K562 (cell line): ENCODE data around the gene ZNF665. TPM values are rescaled to one million over a fixed set of nuclear protein-coding genes. Genes with fewer than 3 reads are reported as not detected.

Source experiments
- ARHGAP35 ChIP-seq: fragments of 450-650 bp; IDR thresholded peaks from 2 replicates; pipeline ENCODE4 v1.6.1; 2018; ENCODE audit not compliant: partially characterized antibody
- BACH1 ChIP-seq: fragments of 200-800 bp; sonication (Bioruptor generic); IDR thresholded peaks from 2 replicates; pipeline ENCODE4 v1.6.1; 2016; ENCODE audit warnings: missing genetic modification characterization, missing compliant biosample characterization
- CCAR2 ChIP-seq: fragments of 200-400 bp; formaldehyde crosslinking; IDR thresholded peaks from 2 replicates; pipeline ENCODE4 v1.6.1; 2017; ENCODE audit warnings: mild to moderate bottlenecking, low read depth, low read length
- DEAF1 ChIP-seq: fragments of 450-650 bp; formaldehyde crosslinking; IDR thresholded peaks from 2 replicates; pipeline ENCODE4 v1.4.0; 2020; ENCODE audit warnings: mild to moderate bottlenecking, moderate library complexity
- ELF1 ChIP-seq: fragments of 200-800 bp; sonication (Bioruptor generic); IDR thresholded peaks from 2 replicates; pipeline ENCODE4 v1.6.1; 2016; ENCODE audit warnings: missing genetic modification characterization, missing compliant biosample characterization
- ETS1 ChIP-seq: conservative IDR thresholded peaks from 2 replicates; pipeline ENCODE4 v1.6.1; 2011; ENCODE audit warnings: low read depth, mild to moderate bottlenecking, low read length; ENCODE audit not compliant: control insufficient read depth
- HIVEP1 ChIP-seq: fragments of 250-450 bp; sonication (Bioruptor Pico); IDR thresholded peaks from 2 replicates; pipeline ENCODE4 v1.4.0; 2020; ENCODE audit warnings: mild to moderate bottlenecking
- HNRNPUL1 ChIP-seq: fragments of 200-400 bp; formaldehyde crosslinking; IDR thresholded peaks from 2 replicates; pipeline ENCODE4 v1.6.1; 2017; ENCODE audit warnings: low read length
- KLF16 ChIP-seq: IDR thresholded peaks from 2 replicates; pipeline ENCODE4 v1.6.1; 2016; ENCODE audit warnings: antibody characterized with exemption
- L3MBTL2 ChIP-seq: fragments of 450-650 bp; IDR thresholded peaks from 2 replicates; pipeline ENCODE4 v1.6.1; 2016; ENCODE audit warnings: mild to moderate bottlenecking, moderate library complexity
- MYBL2 ChIP-seq, 2 experiments: fragments of 450-650 bp in 1 of 2; sonication (generic) in 1 of 2; formaldehyde crosslinking in 1 of 2; IDR thresholded peaks; 2 replicates each; pipeline versions ENCODE4 v1.6.1 to v1.8.1; 2017 to 2022; ENCODE audit warnings: borderline replicate concordance in 1 of 2, inconsistent platforms in 1 of 2, low read depth in 1 of 2, mild to moderate bottlenecking in 1 of 2, missing genetic modification reagents in 1 of 2, moderate library complexity in 1 of 2
- PRPF4 ChIP-seq: fragments of 200-400 bp; formaldehyde crosslinking; IDR thresholded peaks from one replicate; pipeline ENCODE4 v1.6.1; 2017; ENCODE audit warnings: low read length, low read depth, mild to moderate bottlenecking; ENCODE audit not compliant: insufficient read depth, poor library complexity, severe bottlenecking
- RBBP5 ChIP-seq: fragments of 200-600 bp; sonication (generic); IDR thresholded peaks from 2 replicates; pipeline ENCODE4 v1.6.1; 2012; ENCODE audit warnings: borderline replicate concordance, mild to moderate bottlenecking, low read length, control low read depth, inconsistent platforms; ENCODE audit not compliant: insufficient read depth, poor library complexity, severe bottlenecking
- RBM14 ChIP-seq: fragments of 200-400 bp; formaldehyde crosslinking; IDR thresholded peaks from 2 replicates; pipeline ENCODE4 v1.6.1; 2018; ENCODE audit warnings: low read depth, mild to moderate bottlenecking, low read length, moderate library complexity, borderline replicate concordance; ENCODE audit not compliant: insufficient read depth
- SOX6 ChIP-seq: fragments of 450-650 bp; IDR thresholded peaks from 2 replicates; pipeline ENCODE4 v1.6.1; 2014; ENCODE audit warnings: mild to moderate bottlenecking
- SRSF1 ChIP-seq: fragments of 200-400 bp; formaldehyde crosslinking; IDR thresholded peaks from 2 replicates; pipeline ENCODE4 v1.6.1; 2017; ENCODE audit warnings: mild to moderate bottlenecking, low read depth, low read length, moderate library complexity
- SRSF9 ChIP-seq: fragments of 200-400 bp; formaldehyde crosslinking; IDR thresholded peaks from 2 replicates; pipeline ENCODE4 v1.6.1; 2017; ENCODE audit warnings: low read depth, low read length, borderline replicate concordance
- TFAP4 ChIP-seq: sonication (generic); formaldehyde crosslinking; IDR thresholded peaks from 2 replicates; pipeline ENCODE4 v1.8.0; 2022; ENCODE audit warnings: missing genetic modification reagents, mild to moderate bottlenecking, moderate library complexity, borderline replicate concordance
- ZNF277 ChIP-seq: fragments of 250-450 bp; sonication (Bioruptor Pico); IDR thresholded peaks from 2 replicates; pipeline ENCODE4 v1.8.0; 2022; ENCODE audit warnings: inconsistent platforms, mild to moderate bottlenecking, moderate library complexity, borderline replicate concordance
- ZNF280B ChIP-seq: fragments of 250-450 bp; sonication (Bioruptor Pico); IDR thresholded peaks from 2 replicates; pipeline ENCODE4 v1.5.1; 2021; ENCODE audit warnings: mild to moderate bottlenecking
- ZNF695 ChIP-seq: fragments of 450-650 bp; formaldehyde crosslinking; IDR thresholded peaks from 2 replicates; pipeline ENCODE4 v1.4.0; 2020; ENCODE audit warnings: mild to moderate bottlenecking, moderate library complexity
- polyA plus RNA-seq, 8 experiments: library from polyadenylated mRNA; depleted of rRNA in 4 of 8; stranded (reverse) in 5 of 8; unstranded in 3 of 8; fragments of >200 nt; fragmentation: Nextera tagmentation in 2 of 8; fragmentation: Illumina TruSeq in 1 of 8; extraction: Ambion mirVana in 2 of 8; extraction: Trizol in 1 of 8; gene quantifications; 2 replicates each; pipeline versions ENCODE4 v1.2.1 to v1.2.3, GENCODE V29; 2011 to 2014; ENCODE audit warnings: inconsistent platforms in 1 of 8, missing spikeins in 1 of 8
- total RNA-seq, 7 experiments: library from RNA; depleted of rRNA in 6 of 7; stranded (reverse); fragments of >200 nt in 6 of 7; fragmentation: Illumina TruSeq in 2 of 7; extraction: Trizol in 2 of 7; gene quantifications; 2 replicates each; pipeline versions ENCODE4 v1.2.1 to v1.2.3, GENCODE V29; 2011 to 2021; ENCODE audit warnings: low replicate concordance in 1 of 7

The ZNF665 gene
- total and polyA plus RNA-seq, 9 of the 15 experiments (the other 6 are each of a cell fraction or from before 2014, with no cell fraction given), result 1.9 to 7.6 (median 2.8) TPM

- TF ChIP-seq DEAF1 (CRISPR knock-in tag), result no peak
- TF ChIP-seq ZNF695 (CRISPR knock-in tag), result no peak
- TF ChIP-seq CCAR2, result no peak
- 0 out of 2 replicates have a peak, but pooled peaks have one; percentile 41 for TF ChIP-seq TFAP4 (CRISPR knock-in tag)
- no peak for TF ChIP-seq RBM14
- no peak for TF ChIP-seq ZNF277 (CRISPR knock-in tag)
- TF ChIP-seq RBBP5, result peak; percentile 51
- TF ChIP-seq ZNF280B (CRISPR knock-in tag), result no peak
- TF ChIP-seq KLF16, result no peak
- TF ChIP-seq ELF1, result no peak
- no peak for TF ChIP-seq ARHGAP35
- no peak for TF ChIP-seq ETS1
- TF ChIP-seq BACH1 (tag), result no peak
- TF ChIP-seq PRPF4, result no peak
- no peak for TF ChIP-seq SRSF9
- TF ChIP-seq L3MBTL2, result peak; percentile 91
- no peak for TF ChIP-seq SRSF1
- TF ChIP-seq HIVEP1 (CRISPR knock-in tag), result no peak
- no peak for TF ChIP-seq SOX6
- TF ChIP-seq HNRNPUL1, result no peak
- no peak for TF ChIP-seq MYBL2 (IDR thresholded peaks at IDR 0.05; ENCODE audit: low read depth)
- no peak for TF ChIP-seq MYBL2 (CRISPR knock-in tag; IDR thresholded peaks at IDR 0.05; ENCODE audit: borderline replicate concordance)
Measured at GRCh38 chr19:53158119-53158656, 35.0 kb downstream of the ZNF665 start (continued).
